HG03045 (cell line): ENCODE measurements around the gene ZNF718.
"Not testable (repeated sequence)": the region's sequence is repeated elsewhere in the genome, so short reads cannot be mapped to it uniquely, and the experiment has no call there.

ENCODE experiments used
- ATAC-seq: cut with Tn5 transposase; IDR thresholded peaks from one replicate; pipeline ENCODE4 v1.9.1; 2021; ENCODE audit warnings: mild to moderate bottlenecking, moderate library complexity; ENCODE audit not compliant: unreplicated experiment

ZNF718 gene

DNA sequence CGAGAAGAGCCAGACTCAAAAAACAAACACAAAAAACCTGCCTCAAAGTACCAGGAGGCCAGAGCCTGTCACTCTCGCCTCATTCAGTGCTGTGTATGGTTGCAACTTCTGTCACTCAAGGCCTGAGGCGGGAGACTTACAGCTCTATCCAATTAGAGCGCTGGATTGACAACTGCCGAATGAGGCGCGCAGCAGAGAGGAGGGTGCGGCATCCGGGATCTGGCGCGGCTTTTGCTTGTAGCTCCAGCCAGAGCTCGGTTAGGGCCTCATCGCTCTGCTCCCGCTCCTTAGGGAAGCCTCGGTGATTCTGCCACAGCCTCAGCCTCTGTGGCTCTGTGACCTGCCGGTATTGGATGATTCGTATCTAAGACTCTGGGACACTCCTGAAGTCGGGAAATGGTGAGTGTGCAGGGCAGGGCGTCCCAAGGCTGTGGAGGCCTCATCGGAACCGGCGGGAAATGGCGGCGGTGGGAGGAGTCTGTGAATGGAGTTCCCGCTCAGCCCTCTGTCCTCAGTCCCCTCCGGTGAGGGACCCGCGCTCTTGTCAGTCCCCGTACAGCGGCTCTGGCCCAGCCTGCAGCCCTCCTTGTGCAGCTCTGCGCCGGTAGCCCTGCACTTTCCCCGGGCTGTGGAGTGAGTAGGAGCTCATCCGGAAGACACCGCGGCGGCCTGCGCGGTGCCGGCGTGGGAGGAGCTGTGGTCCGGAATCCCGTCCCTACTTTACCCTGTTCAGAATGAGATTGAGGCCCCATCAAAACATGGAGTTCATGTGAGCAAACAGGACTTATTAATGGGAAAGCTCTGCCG, at the start of gene ZNF718:
TSS of gene ZNF718 (plus strand) at position 227 of the 807 bp plus-strand sequence. CDS start at position 397, 170 bp downstream.
- peak; percentile 99 for ATAC-seq

DNA sequence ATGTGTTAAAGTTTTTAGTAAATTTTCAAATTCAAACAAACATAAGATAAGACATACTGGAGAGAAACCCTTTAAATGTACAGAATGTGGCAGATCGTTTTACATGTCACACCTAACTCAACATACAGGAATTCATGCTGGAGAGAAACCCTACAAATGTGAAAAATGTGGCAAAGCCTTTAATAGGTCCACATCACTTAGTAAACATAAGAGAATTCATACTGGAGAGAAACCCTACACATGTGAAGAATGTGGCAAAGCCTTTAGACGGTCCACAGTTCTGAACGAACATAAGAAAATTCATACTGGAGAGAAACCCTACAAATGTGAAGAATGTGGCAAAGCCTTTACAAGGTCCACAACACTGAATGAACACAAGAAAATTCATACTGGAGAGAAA, 38.4 kb upstream of the ZNF718 start:
- ATAC-seq: no peak

DNA sequence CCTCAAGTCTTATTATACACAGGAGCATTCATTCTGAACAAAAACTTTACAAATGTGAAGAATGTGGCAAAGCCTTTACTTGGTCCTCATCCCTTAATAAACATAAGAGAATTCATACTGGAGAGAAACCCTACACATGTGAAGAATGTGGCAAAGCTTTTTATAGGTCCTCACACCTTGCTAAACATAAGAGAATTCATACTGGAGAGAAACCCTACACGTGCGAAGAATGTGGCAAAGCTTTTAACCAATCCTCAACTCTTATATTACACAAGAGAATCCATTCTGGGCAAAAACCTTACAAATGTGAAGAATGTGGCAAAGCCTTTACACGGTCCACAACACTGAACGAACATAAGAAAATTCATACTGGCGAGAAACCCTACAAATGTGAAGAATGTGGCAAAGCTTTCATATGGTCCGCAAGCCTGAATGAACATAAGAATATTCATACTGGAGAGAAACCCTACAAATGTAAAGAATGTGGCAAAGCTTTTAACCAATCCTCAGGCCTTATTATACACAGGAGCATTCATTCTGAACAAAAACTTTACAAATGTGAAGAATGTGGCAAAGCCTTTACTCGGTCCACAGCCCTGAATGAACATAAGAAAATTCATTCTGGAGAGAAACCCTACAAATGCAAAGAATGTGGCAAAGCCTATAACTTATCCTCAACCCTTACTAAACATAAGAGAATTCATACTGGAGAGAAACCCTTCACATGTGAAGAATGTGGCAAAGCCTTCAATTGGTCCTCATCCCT, 37.6 kb upstream of the ZNF718 start:
- ATAC-seq: not testable (repeated sequence)

DNA sequence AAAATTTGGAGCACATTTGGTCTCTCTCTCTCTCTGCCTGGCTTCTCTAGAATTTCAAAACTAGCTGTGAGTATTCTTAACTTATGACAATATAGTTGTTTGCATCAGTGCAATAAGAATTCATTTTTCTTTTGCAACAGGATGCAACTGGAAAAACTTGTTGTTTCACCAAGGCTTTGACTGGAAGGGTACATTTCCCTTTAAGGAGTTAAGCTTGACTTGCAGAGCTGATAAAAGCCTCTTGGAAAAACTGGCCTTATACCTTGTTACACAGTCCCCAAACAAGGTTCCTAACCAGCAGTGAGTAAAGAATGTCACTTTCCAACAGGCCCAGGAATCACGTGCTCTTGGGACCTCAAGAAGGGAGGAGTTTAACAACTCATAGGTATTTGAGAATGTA, 25.9 kb upstream of the ZNF718 start:
- ATAC-seq: no peak

DNA sequence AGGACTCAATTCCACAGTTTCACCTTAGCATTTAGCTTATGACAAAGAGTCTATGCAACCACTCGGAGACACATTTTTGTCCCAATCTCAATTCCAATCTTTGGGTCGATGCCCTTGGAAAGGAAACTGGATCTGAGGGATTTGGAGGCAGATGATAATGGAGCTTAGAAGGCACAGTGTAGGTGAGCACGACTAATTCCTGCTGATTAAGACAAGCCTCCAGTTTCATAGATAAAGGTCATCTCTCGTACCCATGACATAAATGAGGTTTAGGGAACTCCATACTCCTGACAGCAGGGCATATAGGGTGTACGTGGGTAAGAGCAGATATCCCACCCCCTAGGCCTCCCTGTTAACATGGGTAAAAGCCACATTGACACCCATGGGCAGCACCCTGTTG, 24.4 kb upstream of the ZNF718 start:
- ATAC-seq: no peak

DNA sequence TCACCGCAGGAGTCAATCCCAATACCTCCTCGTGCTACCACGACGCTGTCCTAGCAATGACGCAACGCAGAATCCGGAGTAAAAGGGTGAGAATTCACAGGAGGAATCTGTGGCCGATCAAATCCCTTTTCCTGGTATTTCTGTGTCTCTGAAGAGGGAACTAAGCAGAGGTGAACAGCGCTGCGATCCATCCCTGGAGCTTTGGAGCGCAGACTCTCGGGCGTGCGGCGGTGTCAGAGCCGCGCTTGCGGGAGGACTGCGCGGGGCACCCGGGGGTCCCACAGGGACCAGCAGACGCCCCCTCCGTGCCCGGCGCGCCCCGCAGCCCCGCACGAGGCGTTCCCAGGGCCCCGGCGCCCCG, 17.2 kb upstream of the ZNF718 start:
- ATAC-seq: no peak

DNA sequence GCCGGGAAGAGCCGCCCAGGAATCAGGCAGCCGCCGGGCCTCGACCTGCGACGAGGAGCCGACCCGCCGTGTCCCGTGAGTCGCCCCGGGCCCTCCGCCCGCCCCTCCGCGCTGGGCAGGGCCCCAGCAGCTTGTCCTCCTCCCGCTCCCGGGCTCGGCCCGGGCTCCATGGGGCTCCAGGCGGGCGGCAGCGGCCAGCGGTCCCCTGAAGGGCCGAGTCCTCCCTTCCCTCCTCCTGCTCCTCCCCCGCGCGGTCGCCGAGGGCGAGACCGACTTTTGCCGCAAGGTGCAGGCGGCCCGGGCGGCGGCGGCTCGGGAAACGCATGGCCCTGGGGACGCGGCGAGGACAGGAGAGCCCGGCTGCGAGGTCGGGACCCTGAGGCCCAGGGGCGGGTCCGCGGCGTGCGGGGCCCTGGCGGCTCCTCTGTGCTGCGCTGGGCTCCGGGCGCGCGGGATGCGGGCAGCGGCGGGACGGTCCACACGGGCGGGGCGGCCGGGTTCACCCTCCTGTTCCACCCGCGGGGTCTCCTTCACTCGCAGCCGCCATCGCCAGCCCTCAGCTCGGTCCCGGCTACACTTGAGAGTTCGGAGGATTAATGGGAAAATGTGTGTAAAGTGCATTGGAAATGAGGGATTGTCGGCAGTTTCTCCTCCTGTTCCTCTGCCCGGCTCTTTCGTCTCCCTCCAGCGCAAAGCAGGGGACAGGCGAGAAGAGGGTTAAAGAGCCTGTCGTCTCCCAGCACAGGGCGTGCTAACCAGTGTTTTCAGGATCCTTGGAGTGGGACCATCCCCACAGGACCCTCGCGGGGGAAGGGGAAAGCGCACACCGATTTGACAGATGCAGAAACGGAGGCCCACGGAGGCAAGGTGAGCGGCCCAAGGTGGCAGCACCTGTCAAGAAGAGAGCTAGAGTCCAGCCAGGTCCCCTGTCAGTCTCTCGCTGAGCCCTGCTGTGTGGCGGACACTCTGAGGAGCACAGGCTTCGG, 16.6 kb upstream of the ZNF718 start:
- no peak for ATAC-seq

DNA sequence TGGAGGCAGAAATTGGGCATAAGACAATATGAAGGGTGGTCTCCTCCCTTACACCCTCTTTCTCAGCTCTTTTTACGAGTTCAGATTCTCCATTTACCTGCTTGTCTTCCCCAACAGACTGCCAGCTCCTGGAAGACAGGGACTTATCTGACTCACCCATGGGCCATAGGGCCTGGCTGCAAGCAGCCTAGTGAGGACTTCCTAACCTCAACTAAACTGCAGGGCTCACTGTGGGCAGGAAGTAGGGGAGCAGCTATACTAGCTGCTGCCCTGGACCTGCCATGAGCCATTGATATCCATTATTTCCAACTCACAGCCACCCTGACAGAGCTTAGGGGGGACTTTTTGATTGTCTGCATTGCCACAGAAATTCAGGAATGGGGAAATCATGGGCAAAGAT, 11.5 kb upstream of the ZNF718 start:
- ATAC-seq: no peak

DNA sequence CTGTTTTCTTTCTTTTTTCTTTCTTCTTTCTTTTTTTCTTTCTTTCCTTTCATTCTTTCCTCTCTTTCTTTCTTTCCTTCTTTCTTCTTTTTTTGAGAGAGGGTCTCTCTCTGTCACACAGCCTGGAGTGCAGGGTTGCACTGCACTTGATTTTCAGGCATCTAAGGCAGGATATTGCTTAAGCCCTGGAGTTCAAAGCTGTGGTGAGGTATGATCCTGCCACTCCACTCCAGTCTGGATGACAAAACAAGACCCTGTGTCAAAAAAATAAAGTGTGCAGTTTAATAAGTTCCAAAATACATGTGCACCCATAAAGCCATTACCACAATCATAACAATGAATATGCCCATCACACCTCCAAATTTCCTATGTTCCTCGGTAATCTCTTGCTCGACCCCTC, 10.6 kb upstream of the ZNF718 start:
- no peak for ATAC-seq

DNA sequence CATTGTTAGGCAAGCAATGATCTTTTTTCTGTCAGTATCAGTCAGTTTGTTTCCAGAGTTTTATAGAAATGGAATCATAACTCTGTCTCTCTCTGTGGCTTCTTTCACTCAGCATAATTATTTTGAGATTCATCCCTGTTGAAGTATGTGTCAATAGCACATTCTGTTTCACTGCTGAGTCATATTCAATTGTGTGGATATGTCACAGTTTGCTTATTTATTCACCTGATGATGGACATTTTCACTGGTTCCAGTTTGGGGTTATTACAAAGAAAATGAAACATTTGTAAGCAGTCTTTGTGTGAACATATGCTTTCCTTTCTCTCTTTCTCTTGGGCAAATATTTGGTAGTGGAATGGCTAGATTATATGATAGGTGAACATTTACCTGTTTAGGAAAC, 10.2 kb upstream of the ZNF718 start:
- ATAC-seq: no peak

DNA sequence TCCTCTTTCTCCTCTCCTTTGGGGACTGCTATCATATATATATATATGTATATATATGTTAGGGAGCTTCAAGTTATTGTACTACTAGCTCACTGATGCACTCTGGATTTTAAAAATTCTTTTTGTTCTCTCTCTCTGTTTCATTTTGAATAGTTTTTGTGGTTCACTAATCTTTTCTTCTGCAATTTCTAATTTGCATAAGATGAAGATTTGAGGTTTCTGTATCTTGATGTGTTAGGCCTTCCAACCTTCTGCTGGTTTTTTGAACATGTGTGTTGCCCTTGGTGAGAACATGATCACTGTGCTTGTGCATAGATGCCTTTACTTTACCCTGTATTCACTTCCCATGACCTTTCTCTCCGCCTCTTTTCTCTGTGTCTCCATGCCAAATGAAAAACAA, 7.8 kb upstream of the ZNF718 start:
- no peak for ATAC-seq

DNA sequence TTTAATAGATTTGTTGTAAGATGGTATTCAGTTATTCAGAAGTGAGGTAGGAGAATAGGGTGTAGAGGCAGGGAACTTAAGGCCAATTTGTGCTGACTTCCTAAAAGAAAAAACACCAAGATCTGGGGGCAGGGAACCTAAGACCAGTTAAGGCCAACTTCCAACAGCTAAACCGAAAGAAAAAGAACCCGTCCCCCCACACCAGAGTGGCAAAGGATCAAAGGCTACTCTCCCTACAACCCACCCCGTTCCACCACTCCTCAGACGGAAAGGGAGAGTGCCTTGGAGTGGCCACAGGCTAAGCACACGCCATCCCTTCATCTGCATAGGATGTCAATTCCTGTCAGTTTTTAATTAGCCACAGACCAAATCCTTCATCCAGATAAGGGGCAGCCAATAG, 3.7 kb upstream of the ZNF718 start:
- ATAC-seq: no peak

DNA sequence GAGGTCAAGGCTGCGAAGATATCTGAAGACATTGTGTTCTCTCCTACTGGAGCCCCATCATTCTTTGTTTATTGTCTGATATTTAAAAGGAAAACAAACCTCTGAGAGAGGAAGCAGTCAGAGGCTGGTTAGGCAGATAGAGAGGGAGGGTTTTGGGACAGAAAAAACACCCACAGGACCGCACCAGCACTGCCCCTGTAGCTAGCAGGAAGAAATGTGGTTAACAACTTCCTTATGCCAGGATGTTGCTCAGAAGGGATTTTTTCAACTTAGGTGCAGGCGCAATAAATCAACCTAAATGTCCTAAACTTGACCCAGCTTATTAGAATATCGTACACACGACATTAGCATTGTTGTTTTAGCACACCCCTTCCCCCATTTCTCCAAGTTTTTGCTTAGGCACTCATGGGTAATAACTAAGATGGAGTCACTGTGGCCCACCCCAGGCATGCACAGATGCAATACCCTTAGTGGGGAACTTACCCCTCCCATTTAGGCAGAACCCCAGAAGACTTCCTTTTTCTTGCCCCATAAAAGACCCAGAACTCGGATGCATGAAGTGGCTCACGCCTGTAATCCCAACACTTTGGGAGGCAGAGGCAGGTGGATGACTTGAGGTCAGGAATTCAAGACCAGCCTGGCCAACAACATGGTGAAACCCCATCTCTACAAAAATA, 2.8 kb upstream of the ZNF718 start:
- no peak for ATAC-seq

DNA sequence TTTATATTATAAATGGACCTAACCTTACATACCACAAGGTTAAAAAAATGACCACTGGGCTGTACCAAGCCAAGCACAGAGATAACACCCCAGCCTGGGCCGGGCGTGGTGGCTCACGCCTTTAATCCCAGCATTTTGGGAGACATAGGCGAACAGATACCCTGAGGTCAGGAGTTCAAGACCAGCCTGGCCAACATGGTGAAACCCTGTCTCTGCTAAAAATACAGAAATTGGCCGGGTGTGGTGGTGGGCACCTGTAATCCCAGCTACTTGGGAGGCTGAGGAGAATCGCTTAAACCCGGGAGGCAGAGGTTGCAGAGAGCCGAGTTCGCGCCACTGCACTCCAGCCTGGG, 403 bp upstream of the ZNF718 start:
- ATAC-seq: not testable (repeated sequence)

DNA sequence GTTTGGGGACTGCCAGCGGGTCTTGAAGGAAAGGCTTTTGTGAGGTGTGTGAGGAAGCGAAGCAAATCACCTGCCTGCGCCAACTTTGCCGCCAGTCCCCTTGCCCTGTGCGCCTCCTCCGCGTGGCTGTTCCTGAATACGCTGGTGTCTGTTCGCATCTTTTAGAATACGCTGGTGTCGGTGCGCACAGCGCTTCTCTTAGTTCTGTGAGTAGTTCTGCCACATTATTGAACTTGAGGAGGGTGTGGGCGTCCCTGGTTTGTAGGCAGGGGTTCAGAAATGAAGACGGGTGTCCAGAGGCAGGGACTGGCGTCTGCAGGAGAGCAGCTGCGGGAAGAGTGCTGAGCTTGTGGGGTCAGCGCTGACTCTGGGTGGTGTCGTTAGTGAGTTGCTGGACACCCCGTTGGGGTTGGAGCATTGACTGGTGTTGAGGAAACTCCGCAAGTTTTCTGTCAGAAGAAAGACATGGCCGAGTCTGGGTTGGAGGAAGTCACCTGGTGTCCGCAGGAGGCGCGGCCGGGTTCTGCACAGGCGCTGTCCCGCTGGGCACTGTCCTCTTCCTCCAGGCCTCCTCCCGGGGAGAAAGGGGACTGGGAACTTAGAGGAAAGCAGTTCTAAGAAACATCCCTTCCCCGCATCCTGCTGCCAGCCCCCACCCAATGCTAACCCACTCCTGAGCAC, 930 bp downstream of the ZNF718 start:
- ATAC-seq: peak; percentile 19

DNA sequence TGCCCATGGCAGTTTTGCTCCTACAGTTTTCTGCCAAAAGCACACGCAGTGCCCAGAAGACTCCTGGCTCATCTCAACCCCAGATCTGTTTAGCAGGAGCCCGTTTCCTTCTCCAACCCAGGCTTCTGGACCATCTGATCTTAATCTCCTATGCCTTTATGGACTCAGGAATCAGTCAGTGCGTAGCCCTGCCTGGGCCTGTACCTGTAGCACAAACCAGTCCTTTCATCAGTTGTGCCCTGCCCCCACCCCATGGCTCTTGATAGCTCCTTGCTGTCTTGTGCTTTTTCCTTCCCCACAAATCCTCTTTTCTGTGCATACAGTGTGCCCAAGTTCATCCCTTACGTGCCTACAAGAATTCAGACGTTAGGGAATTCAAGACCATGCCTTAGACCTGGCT, 1.5 kb downstream of the ZNF718 start:
- ATAC-seq: no peak

DNA sequence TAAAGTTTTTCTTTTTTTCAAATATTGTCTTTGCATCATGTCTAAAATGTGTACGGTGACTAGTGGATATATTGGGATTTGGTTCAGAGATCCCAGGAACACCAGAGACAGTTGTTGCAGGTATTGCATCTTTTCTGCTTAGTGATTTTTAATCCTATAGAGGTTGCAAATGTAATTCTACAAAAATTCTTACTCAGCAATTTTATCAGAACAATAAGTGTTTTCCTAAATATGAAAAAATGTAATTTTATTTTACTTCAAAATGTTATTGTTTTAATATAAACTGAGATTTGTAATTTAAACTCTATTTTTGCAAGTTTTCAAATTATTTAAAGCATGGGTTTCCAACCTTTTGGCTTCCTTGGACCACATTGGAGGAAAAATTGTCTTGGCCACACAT, 8.2 kb downstream of the ZNF718 start:
- ATAC-seq: no peak

DNA sequence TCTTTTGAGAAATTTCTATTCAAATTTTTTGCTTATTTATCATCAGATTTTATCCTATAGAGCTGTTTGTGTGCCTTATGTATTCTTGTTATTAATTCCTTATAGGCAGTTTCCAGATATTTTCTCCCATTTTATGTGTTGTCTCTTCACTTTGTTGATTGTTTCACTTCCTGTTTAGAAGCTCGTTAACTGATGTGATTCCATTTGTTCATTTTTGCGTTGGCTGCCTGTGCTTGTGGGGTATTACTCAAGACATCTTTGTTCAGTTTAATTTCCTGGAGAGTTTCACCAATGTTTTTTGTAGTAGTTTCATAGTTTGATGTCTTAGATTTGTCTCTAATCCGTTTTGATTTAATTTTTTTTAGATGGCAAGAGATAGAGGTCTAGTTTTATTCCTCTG, 14.6 kb downstream of the ZNF718 start:
- ATAC-seq: no peak

DNA sequence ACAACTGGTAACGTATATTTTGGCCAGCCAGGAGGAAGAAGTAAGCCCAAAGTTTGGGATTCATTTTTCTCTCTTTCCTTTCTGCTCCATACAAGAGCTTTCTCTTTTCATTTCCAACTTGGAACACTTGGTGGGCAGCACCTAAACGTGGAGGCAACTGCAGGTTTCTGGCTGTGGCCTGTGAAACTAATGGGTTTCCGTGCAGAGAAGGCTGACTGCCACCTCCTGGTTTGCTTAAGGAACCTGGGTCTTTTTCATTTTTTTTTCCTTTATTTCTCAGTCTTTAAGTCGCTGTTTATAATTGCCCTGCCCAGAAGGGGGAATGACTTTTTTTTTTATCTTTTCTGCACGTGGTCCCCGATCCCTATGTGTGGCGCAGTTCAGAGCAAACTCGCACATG, 15.4 kb downstream of the ZNF718 start:
- no peak for ATAC-seq

DNA sequence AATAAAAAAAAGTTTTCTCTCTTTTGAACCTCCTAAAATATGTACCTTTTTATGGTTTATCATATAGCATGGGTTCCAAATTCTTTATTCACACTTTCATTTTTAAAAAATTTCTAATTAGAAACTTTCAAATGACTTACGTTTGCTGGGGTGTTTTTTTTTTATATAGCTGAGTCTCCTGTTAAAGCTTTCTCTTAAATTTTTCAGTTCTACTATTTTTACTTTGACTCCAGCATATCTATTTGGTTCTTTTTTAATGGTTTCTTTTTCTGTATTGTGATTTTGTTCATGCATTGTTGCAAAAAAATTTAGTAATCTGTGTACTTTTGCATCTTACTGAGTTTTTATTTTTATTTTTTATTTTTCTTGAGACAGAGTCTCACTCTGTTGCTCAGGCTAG, 22.3 kb downstream of the ZNF718 start:
- no peak for ATAC-seq
